Smooth muscle cell of the brain vasculature (primary cell): ENCODE results near the gene SPATA3.
"Not testable (repeated sequence)": the region's sequence is repeated elsewhere in the genome, so short reads cannot be mapped to it uniquely, and the experiment has no call there.

ENCODE experiments used
- DNase-seq: peaks from one replicate; pipeline ENCODE4 v3.0.0-alpha.2; 2012; ENCODE audit warnings: low read depth, low spot score

SPATA3 gene

DNA sequence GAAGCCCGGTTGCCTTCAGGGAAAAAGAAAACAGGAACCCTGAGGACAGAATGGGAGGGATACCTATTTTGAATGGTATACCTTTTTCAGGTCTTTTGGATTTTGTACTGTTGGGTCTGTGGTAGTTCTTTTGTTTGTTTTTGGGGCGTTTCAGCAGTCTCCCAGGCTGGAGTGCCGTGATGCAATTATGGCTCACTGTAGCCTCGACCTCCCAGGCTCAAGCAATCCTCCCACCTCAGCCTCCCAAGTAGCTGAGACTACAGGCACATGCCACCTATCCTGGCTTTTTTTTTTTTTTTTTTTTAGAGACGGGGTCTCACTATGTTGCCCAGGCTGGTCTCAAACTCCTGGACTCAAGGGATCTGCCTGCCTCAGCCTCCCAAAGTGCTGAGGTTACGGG lies 27.6 kb upstream of the SPATA3 start:
- not testable (repeated sequence) for DNase-seq

DNA sequence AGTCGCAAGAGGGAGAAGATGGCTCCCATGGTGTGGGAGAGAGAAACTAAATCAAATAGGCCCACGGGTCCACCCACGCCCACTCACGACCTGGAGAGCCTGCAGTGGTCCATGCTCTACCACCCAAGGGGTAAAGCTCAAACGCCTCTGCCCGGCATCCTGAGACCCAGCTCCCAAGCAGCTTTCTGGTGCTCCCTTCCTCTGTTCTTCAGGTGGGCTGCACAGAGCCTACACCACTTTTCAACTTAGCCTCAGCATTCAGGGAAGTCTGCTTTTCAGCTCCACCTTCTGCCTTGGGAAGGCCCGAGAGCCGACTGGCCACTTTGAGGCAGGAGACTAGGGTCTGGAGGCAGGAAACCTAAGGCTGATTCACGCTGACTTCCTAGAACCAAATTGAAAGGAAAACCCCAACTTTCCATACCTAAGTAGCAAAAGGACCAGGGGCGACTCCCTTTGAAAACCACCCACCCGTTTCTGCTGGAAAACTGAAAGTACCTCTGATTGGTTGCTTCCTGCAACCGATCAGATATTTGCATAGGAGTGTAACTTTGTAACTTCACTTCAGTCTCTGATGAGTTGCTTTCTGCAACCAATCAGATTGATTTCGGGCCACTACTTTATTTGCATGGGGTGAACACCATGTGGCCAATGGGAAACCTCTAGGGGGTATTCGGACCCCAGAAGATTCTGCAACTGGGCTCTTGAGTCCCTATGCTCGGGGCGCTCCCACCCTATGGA lies 26.8 kb upstream of the SPATA3 start:
- DNase-seq = no peak

- no peak for DNase-seq
These were observed 26.3 kb upstream of the SPATA3 start for GRCh38 chr2:230969659-230970015.

GRCh38 chr2:230972046-230972445 lies 23.9 kb upstream of the SPATA3 start:
- DNase-seq = no peak

DNA sequence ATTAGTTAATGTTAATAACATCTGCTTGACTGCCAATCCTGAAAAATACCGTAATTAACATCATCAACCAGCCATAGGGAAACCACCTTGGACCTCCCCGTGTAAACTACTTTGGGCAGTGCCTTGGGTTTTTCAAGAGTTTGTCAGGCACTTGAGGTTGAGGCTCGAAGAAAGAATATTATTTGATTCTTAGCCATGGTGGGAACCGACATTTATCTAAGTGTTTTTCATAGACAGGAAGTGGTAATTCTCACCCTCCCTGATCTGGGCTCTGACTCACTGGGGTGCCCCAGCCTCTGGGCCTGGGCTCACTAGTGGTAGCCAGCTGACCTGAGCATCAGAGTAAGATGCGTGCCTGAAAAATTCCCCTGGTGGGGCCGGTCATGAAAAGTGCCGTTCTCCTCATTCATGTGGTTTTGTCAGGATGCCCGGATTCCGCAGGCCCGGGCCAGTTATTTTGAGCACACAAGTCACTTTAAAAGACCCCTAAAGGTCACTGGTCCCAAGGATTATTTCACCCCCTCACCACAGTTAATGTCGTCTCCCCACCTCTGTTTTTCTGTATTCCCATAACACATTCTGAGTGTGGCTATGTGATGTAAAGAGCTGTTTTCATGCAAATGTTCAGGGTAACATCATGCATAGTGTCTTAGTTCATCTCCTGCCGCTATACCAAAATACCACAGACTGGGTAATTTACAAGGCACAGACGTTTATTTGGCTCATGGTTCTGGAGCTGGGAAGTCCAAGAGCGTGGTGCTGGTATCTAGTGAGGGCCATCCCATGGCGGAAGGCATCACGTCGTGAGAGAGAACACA lies 21.6 kb upstream of the SPATA3 start:
- no peak for DNase-seq

DNA sequence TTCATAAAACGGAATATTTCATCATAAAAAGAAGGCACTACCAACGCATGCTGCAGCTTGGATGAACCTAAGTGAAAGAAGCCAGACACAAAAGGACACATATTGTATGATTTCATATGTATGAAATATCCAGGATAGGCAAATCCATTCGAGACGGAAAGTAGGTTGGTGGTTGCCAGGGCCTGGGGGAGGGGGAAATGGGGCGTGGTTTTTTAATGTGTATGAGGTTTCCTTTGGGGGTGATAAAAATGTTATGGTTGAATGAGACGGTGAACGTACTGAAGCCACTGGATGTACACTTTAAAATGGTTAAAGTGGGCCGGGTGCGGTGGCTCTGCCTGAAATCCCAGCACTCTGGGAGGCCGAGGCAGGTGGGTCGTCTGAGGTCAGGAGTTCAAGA lies 20.0 kb upstream of the SPATA3 start:
- DNase-seq = no peak

DNA sequence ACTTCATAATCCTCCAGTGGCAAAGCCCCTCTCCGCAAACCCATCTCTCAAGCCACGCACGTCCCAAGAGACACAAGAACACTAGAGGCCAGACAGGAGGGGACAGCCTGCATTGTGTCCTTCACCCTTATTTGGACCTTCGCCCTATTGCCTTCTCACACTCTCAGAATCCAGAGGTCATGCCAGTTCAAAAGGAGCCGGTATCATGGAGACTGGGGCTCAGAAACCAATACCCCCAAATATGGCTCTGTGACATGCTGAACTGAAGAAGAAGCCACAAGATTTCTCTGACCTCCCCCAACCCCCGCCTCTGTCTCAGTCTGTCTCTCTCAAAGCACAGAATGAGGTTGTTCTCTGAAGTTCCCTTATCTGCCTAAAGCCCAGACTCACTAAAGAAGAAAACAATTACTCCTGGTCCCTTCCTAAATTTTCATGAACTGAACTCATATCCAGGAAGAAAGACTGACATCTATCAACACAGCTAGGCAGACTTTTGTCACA lies 19.2 kb upstream of the SPATA3 start:
- no peak for DNase-seq

DNA sequence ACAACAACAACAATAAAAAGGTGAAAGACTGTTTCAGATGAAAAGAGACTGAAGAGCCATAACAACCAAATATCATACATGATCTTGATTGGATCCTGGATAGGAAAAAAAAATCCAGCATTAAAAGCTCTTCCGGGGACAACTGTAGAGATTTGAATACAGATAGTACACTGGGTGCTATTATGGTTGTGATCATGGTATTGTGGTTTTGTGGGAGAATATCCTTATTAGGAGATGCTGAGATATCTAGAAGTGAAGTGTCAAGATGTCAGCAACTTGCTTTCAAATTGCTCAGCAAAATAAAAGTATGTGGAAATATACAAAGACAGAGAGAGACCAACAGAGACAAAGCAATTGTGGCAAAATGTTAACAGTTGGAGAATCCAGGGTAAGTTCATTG lies 15.5 kb upstream of the SPATA3 start:
- DNase-seq = no peak

DNA sequence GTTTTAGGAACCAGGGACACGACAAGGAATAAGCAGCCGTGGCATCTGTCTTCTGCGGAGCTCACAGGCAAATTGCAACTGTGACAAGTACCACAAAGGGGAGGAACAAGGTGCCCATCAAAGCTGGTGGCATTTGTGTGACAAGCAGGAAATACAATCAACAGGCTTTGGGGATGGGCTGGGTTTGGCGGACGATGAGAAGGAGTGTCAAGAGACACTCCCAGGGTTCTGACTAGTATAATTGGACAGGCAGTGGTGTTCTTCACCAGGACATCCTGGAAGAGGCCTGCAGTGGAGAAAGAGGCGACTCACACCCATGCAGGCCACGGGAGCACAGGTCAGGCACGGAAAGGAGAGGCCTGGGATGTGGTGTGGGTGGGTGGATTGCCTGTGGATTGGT lies 14.2 kb upstream of the SPATA3 start:
- DNase-seq = no peak

DNA sequence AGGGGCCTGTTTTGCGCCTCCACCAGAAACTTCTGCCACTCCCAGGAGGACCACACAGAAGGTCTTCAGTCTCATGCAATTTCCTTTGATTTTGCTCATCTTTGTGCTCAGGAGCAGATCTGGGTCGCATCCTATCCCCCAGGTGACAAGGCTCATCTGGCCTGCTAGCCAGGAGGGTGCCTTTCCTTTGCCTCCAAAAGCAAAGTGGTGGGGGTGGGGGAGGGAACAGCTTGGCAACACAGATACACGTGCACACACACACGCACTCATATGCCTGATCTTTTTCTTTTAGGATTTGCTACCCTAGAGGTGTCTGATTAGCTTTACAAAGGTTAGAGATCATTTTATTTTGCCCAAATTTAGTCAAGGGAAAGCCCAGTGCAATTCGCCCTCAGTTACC lies 13.8 kb upstream of the SPATA3 start:
- no peak for DNase-seq

DNA sequence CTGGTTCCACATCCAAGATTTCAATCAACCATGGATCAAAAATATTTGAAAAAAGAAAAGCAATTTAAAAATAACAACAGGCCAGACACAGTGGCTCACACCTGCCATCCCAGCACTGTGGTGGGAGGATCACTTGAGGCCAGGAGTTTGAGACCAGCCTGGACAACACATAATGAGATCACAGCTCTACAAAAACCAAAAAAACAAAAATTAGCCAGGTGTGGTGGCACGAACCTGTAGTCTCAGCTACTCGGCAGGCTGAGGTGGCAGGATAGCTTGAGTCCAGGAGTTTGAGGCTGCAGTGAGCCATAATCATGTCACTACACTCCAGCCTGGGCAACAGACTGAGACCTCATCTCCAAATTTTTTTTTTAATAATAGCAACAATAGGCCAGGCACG lies 13.4 kb upstream of the SPATA3 start:
- DNase-seq = no peak

- DNase-seq = no peak
These were observed 12.4 kb upstream of the SPATA3 start for GRCh38 chr2:230983566-230983965.

- DNase-seq = no peak
These were observed 11.3 kb upstream of the SPATA3 start for GRCh38 chr2:230984393-230985220.

DNA sequence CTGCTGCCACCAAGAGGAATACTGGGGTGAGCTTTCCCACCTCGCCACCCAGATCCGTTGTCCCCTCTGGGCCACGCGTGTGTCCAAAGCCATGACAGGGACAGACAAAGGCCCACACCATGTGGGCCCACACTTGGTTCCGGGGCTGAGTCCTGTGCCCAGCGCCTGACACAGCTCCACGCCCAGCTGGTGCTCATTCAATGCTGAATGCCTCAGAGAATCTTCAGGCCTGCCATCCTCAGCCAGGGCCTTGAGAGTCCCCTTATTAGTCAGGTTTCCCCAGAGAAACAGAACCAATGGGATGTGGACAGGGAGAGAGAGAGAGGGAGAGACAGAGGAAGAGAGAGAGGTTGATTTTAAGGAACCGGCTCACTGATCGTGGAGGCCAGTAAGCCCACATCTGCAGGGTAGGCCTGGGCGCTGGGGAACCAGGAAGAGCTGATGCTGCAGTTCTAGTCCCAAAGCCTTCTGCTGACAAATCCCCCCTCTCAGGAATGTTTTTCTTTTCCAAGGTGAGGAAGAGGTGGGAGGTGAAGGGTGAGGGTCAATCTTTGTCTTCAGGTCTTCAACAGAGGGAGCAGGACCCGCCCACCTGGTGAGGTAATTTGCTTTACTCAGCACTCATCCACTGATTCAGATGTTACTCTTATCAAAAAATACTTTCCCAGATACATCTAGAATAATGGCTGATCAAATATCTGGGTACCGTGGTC lies 10.2 kb upstream of the SPATA3 start:
- no peak for DNase-seq

GRCh38 chr2:230986520-230987136 lies 9.3 kb upstream of the SPATA3 start:
- no peak for DNase-seq

- DNase-seq = peak; percentile 18
These were observed 8.5 kb upstream of the SPATA3 start for GRCh38 chr2:230987137-230988020.

DNA sequence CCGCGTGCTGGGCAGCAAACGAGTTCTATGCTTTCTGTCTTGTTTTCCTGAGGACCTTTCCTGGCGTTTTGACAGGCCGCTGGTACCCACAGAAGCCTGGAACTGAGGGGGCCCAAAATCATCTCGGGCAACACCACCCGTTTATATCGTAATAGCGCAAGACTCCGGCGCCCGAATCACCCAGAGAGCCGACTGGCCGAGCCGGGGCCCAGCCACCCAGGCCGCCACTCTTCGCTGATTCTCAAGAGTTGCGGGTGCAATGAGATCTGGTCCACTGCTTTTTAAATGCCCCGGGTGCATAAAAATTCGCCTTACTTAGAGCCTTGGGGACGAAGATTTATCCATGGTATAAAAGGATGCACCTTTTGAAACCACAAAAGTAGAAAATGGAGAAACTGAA lies 6.2 kb upstream of the SPATA3 start:
- no peak for DNase-seq

DNA sequence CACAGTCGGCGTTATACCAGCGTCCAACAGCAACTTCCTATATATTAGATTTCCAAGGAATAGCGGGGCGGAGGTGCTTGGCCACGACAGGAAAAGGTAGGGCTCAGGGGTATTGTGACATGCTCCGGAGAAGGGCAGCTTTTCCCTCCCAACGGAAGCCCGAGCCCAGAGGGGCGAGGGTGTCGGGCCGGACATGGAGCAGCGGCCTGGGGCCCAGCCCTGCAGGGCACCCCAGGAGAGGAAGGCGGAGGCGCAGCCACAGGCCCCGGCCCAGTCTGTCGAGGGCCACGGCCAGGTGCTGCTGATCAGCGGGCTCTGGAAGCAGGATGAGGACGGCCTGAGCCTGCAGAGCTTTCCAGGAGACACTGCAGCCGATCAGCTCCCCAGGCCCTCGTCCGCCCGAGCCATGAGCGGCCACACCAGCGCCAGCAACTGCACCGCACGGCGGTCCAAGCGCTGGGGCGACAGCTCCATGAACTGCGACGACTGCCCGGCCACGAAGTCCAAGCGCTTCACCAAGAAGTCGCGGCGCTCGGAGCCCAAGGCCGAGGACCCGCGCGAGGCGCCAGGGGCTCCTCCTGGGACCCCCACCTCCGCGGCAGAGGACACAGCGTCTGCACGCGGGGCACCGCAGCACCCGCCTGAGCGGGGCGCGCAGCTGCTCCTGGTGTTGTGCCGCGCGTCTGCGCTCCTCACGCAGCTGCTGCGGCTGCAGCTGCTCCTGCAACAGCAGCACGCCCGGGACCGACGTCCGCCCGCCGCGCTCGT lies 5.6 kb upstream of the SPATA3 start:
- DNase-seq = no peak

- DNase-seq = no peak
These were observed 5.1 kb upstream of the SPATA3 start for GRCh38 chr2:230990899-230991150.

DNA sequence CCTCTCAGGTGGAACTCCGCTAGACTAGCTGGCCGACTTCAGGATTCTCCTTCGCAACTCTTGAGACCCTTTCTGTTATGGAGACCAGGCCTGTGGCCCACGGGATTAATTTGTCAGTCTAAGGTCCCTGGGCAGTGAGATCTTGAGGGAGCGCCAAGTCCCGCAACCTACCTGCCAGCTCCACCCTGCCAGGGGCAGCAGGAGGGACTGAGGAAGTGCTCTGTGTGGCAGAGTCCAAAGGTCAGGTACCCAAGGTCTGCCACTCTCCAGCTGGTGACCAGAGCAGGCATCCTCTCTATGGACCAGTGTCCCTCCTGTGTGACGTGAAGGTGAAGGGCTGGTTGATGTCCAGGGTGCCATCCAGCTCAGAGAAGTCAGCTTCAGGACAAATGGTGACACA lies 4.3 kb upstream of the SPATA3 start:
- no peak for DNase-seq
